Cardiac atrium fibroblast (primary cell): Measurements from ENCODE around the gene ID4. TPM values are rescaled to one million over a fixed set of nuclear protein-coding genes. Genes with fewer than 3 reads are reported as not detected.

ENCODE experiments used
- total RNA-seq: library from RNA; depleted of rRNA; stranded (reverse); fragments of >200 nt; gene quantifications from 2 replicates; pipeline ENCODE4 v1.2.3, GENCODE V29; 2015

ID4 gene, protein sequence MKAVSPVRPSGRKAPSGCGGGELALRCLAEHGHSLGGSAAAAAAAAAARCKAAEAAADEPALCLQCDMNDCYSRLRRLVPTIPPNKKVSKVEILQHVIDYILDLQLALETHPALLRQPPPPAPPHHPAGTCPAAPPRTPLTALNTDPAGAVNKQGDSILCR
- 27.7 and 30.9 TPM in 2 replicates for total RNA-seq

DNA sequence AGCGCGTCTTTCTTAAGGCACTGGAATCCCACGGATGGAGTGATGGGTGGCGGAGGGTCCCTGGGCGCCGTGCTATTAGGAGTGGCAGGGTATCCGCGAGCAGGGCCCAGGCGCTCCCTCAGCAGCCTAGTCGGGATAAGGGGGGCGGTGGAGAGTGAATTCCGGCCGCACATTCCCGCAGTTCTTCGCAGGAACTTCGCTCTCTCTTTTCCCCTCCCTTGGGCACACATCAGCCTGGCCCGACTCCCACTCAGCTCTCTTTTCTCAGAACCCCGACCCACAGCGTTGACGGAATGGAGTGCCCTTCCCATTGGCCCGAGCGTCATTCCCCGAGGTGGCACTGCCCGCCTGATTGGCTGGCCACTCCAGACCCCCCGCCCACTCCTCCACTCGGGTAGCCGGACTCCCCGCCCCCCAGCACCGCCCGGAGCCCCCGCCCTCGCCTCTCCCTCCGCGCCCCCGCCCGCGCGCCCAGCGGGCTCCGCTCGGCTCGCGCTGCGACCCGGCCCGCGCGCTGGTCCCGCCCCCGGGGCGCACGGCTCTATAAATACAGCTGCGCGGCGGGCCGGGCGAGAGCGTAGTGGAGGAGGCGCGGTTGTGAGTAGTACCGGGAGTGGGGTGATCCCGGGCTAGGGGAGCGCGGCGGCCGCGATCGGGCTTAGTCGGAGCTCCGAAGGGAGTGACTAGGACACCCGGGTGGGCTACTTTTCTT is at the start of gene ID4:
Gene ID4, plus strand, starts transcription at position 572 of the 712 bp plus-strand sequence. CDS start 385 bp downstream, outside the sequence.

